ENCODE results near the gene SLC43A3.

DNA sequence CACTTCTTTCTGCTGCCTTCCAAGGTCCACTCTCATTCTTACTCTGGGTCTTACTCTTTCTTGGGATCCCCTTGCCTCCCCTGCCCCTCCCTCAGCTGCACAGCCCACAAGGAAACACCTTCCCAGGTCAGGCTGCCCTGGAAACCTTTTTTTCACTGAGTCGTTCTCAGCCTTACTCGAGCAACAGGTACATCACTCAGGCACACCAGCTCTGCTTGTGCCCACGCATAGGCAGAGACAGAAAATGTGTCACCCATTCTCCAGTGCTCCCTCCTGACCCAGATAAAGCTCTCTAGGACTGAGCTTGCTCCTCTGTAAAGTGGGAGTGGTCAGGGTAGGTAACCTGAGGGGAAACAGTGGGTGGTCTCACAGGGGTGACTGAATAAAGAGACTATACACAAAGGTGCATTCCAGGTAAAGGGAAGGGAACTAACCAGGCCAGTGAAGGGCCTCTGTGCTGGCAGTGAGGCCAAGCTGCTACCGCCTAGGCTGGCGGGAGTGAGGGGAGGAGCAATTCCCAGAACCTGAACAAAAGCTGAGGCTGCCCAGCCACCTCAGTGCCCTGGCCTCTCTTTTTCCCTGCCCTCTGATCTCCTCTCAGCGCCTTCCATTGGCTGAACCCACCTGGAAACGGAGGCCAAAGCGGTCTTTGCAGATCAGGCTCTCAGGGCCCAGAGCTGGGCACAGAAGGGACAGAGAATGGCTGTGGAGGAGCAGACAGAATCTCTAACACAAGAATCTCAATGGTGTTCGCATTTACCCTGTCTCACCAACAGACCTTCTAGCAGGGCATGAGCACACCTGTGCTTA lies 61.9 kb downstream of the SLC43A3 start:
- TF ChIP-seq CTCF (IDR thresholded peaks at IDR 0.05; ENCODE audit: low read depth, low read length, poor library complexity, severe bottlenecking) (no peak), EZH2phosphoT487 (IDR thresholded peaks at IDR 0.05; ENCODE audit: borderline replicate concordance, low read length) (no peak)

Data from DOHH2 (cell line).